ENCODE measurements around the gene TNRC6A.

Gene TNRC6A

DNA sequence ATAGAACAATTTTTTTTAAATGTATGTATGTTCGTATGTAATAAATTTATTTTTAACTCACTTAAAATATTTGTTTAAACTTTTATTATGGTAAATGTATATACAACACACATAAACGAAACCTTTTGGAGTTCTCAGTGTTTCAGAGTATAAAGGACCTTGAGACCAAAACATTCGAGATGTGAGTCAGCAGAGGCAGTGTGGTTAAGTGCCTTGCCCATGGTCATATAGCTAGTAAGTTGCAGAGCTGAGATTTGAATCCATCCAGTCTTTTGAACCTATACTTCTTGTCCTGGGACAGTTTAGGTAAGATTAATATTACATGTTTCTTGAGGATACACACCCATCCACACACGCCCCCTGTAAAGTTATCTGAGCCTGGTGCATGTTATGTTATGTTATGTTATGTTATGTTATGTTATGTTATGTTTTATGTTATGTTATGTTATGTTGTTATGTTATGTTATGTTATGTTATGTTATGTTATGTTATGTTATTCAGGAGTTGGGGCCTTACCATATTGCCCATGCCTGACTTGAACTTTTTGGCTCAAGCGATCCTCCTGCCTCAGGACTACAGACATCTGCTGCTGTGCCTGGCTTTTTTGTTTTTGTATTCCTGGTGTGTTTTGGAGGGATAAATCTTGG, 41.8 kb downstream of the TNRC6A start:
- Histone ChIP-seq H3K4me2 (ENCODE audit: low read length) (no peak overlapping the region), H3K36me3 (ENCODE audit: control insufficient read depth in 1 of 2, insufficient read depth in 2 of 2, low read length in 2 of 2) (peaks cover 4% of the 10 kb centered on the region in 2 experiments), H3K27ac (ENCODE audit: low read depth, low read length) (no peak overlapping the region), H3K4me3 (ENCODE audit: low read depth, low read length) (no peak overlapping the region), H3K27me3 (ENCODE audit: insufficient read depth, low read length) (no peaks in the 10 kb centered on the region), H3K4me1 (ENCODE audit: control insufficient read depth in 1 of 2, insufficient read depth in 2 of 2, low read length in 2 of 2) (no peaks in the 10 kb centered on the region), H3K4ac (ENCODE audit: low read depth, low read length) (no peak overlapping the region), H3K9me3 (ENCODE audit: insufficient read depth, low read depth, low read length) (no peaks in the 10 kb centered on the region), H2AK5ac (ENCODE audit: low read length) (no peak overlapping the region), H2BK12ac (ENCODE audit: low read length) (no peak overlapping the region), H3K79me2 (ENCODE audit: control insufficient read depth, insufficient read depth, low read length, poor library complexity) (no peaks in the 10 kb centered on the region), H2BK120ac (ENCODE audit: insufficient read depth, low read length, poor library complexity) (no peak overlapping the region), H2AFZ (ENCODE audit: insufficient read depth, low read length, poor library complexity) (no peak overlapping the region), H3K14ac (ENCODE audit: low read length) (no peak overlapping the region), H3K79me1 (ENCODE audit: low read length) (no peaks in the 10 kb centered on the region), H3K18ac (ENCODE audit: low read length) (no peak overlapping the region), H3K23ac (ENCODE audit: low read length) (no peak overlapping the region), H2BK5ac (ENCODE audit: low read depth, low read length, poor library complexity) (no peak overlapping the region), H4K8ac (ENCODE audit: low read depth, low read length) (no peak overlapping the region), H3K9ac (ENCODE audit: low read length) (no peak overlapping the region), H4K12ac (ENCODE audit: low read depth, low read length) (no peak overlapping the region), H4K91ac (ENCODE audit: low read depth, low read length) (no peak overlapping the region)
- WGBS (ENCODE audit: extremely low coverage, insufficient coverage, insufficient read length), result no CpG with 5 or more reads among the region's 5 CpGs
- no peak for DNase-seq

DNA sequence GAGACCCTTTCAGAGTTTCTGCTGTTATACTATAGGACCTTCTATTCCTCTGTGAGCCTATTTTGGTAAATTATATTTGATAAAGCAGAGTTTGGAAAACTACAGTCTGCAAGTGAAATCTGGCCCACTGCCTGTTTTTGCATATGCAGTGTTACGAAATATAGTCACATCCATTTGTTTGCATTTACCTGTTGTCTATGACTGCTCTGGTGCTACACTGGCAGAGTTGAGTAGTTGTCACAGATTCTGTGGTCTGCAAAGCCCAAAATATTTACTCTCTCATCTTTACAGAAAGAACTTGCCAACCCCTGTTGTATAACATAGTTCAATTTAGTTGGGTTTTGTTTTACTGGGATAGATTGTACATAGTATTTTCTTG, 42.3 kb downstream of the TNRC6A start:
- Histone ChIP-seq H3K79me1 (ENCODE audit: low read length) (no peaks in the 10 kb centered on the region), H3K36me3 (ENCODE audit: control insufficient read depth in 1 of 2, insufficient read depth in 2 of 2, low read length in 2 of 2) (peaks cover 4 to 5% of the 10 kb centered on the region in 2 experiments), H3K79me2 (ENCODE audit: control insufficient read depth, insufficient read depth, low read length, poor library complexity) (no peaks in the 10 kb centered on the region), H3K23ac (ENCODE audit: low read length) (no peak overlapping the region), H3K27me3 (ENCODE audit: insufficient read depth, low read length) (no peaks in the 10 kb centered on the region), H3K9me3 (ENCODE audit: insufficient read depth, low read depth, low read length) (no peaks in the 10 kb centered on the region), H3K18ac (ENCODE audit: low read length) (no peak overlapping the region), H4K12ac (ENCODE audit: low read depth, low read length) (no peak overlapping the region), H3K14ac (ENCODE audit: low read length) (no peak overlapping the region), H3K4me1 (ENCODE audit: control insufficient read depth in 1 of 2, insufficient read depth in 2 of 2, low read length in 2 of 2) (no peaks in the 10 kb centered on the region), H4K91ac (ENCODE audit: low read depth, low read length) (no peak overlapping the region), H3K4ac (ENCODE audit: low read depth, low read length) (no peak overlapping the region), H2AFZ (ENCODE audit: insufficient read depth, low read length, poor library complexity) (no peak overlapping the region), H3K4me2 (ENCODE audit: low read length) (no peak overlapping the region), H2BK5ac (ENCODE audit: low read depth, low read length, poor library complexity) (no peak overlapping the region), H3K9ac (ENCODE audit: low read length) (no peak overlapping the region), H3K27ac (ENCODE audit: low read depth, low read length) (no peak overlapping the region), H2BK120ac (ENCODE audit: insufficient read depth, low read length, poor library complexity) (no peak overlapping the region), H4K8ac (ENCODE audit: low read depth, low read length) (no peak overlapping the region), H2AK5ac (ENCODE audit: low read length) (no peak overlapping the region), H2BK12ac (ENCODE audit: low read length) (no peak overlapping the region), H3K4me3 (ENCODE audit: low read depth, low read length) (no peak overlapping the region)
- no CpG with 5 or more reads among the region's 1 CpG for WGBS (ENCODE audit: extremely low coverage, insufficient coverage, insufficient read length)
- DNase-seq, result no peak

DNA sequence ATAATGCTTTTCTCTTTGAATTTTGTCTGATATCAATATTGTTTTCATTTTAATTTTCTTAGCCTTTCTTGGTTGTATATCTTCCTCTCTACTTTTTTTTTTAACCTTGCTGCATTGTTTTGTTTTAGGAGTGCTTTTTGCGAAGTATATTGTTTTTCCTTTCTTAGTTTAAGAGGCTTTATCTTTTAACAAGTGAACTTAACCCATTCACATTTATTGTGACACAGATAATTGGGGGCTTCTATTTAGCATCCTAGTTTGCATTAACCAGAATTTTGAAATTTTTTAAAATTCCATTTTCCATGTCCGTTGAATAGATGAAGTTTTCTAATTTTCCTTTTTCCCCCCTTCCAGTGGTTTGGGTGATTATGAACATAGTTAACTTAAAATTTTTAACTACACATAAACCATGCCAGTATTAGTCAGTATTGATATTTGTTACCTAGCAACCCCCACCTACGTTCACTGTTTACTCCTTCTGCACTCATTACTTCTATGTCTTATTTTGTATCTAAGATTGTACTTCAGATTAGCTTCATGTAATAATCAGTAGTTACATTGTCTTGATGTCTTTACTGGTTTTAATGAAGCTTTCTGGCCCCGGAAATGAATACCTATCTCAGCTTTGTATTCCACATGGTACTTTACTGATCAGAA, 44.4 kb downstream of the TNRC6A start:
- no peak overlapping the region for H3K27ac ChIP-seq (ENCODE audit: low read depth, low read length)
- no peak overlapping the region for H3K9ac ChIP-seq (ENCODE audit: low read length)
- H3K23ac ChIP-seq (ENCODE audit: low read length), result no peak overlapping the region
- no peak overlapping the region for H3K4ac ChIP-seq (ENCODE audit: low read depth, low read length)
- H3K36me3 ChIP-seq (ENCODE audit: control insufficient read depth in 1 of 2, insufficient read depth in 2 of 2, low read length in 2 of 2), result peaks cover 7 to 18% of the 10 kb centered on the region in 2 experiments
- no peaks in the 10 kb centered on the region for H3K4me1 ChIP-seq (ENCODE audit: control insufficient read depth in 1 of 2, insufficient read depth in 2 of 2, low read length in 2 of 2)
- no peaks in the 10 kb centered on the region for H3K27me3 ChIP-seq (ENCODE audit: insufficient read depth, low read length)
- no peak overlapping the region for H3K18ac ChIP-seq (ENCODE audit: low read length)
- H2AFZ ChIP-seq (ENCODE audit: insufficient read depth, low read length, poor library complexity), result no peak overlapping the region
- H2BK12ac ChIP-seq (ENCODE audit: low read length), result no peak overlapping the region
- no peak for DNase-seq
- H3K79me1 ChIP-seq (ENCODE audit: low read length), result no peaks in the 10 kb centered on the region
- no peak overlapping the region for H4K91ac ChIP-seq (ENCODE audit: low read depth, low read length)
- no peak overlapping the region for H3K4me2 ChIP-seq (ENCODE audit: low read length)
- no peak overlapping the region for H4K8ac ChIP-seq (ENCODE audit: low read depth, low read length)
- H3K4me3 ChIP-seq (ENCODE audit: low read depth, low read length), result no peak overlapping the region
- no peak overlapping the region for H3K14ac ChIP-seq (ENCODE audit: low read length)
- no peaks in the 10 kb centered on the region for H3K9me3 ChIP-seq (ENCODE audit: insufficient read depth, low read depth, low read length)
- H4K12ac ChIP-seq (ENCODE audit: low read depth, low read length), result no peak overlapping the region
- no peak overlapping the region for H2BK5ac ChIP-seq (ENCODE audit: low read depth, low read length, poor library complexity)
- H2BK120ac ChIP-seq (ENCODE audit: insufficient read depth, low read length, poor library complexity), result no peak overlapping the region
- no CpG with 5 or more reads among the region's 4 CpGs for WGBS (ENCODE audit: extremely low coverage, insufficient coverage, insufficient read length)
- H3K79me2 ChIP-seq (ENCODE audit: control insufficient read depth, insufficient read depth, low read length, poor library complexity), result no peaks in the 10 kb centered on the region
- no peak overlapping the region for H2AK5ac ChIP-seq (ENCODE audit: low read length)

DNA sequence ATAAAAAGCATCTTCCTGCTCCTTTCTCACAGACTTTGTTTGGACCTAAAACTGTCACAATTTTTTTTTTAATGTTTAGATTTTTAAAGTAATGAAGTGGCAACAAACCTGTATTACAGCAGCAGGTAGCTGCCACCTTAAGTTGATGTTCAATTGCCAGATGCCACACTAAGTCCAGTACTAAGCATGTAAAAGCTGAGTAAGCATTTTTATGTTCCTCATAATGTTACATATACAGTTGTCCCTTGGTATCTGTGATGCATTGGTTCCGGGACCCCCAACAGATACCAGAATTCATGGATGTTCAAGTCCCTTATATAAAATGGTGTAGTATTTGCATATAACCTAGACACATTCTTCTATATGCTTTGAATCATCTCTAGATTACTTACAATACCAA, 45.1 kb downstream of the TNRC6A start:
- H3K23ac ChIP-seq (ENCODE audit: low read length), result no peak overlapping the region
- H3K14ac ChIP-seq (ENCODE audit: low read length), result no peak overlapping the region
- H3K36me3 ChIP-seq (ENCODE audit: control insufficient read depth in 1 of 2, insufficient read depth in 2 of 2, low read length in 2 of 2), result peaks cover 7 to 18% of the 10 kb centered on the region in 2 experiments
- H3K79me1 ChIP-seq (ENCODE audit: low read length), result no peaks in the 10 kb centered on the region
- no peak overlapping the region for H3K4me2 ChIP-seq (ENCODE audit: low read length)
- no peaks in the 10 kb centered on the region for H3K27me3 ChIP-seq (ENCODE audit: insufficient read depth, low read length)
- H4K91ac ChIP-seq (ENCODE audit: low read depth, low read length), result no peak overlapping the region
- no peak overlapping the region for H3K4ac ChIP-seq (ENCODE audit: low read depth, low read length)
- H2AFZ ChIP-seq (ENCODE audit: insufficient read depth, low read length, poor library complexity), result no peak overlapping the region
- no peak for DNase-seq
- no peaks in the 10 kb centered on the region for H3K4me1 ChIP-seq (ENCODE audit: control insufficient read depth in 1 of 2, insufficient read depth in 2 of 2, low read length in 2 of 2)
- no peak overlapping the region for H3K9ac ChIP-seq (ENCODE audit: low read length)
- H3K9me3 ChIP-seq (ENCODE audit: insufficient read depth, low read depth, low read length), result no peaks in the 10 kb centered on the region
- H3K79me2 ChIP-seq (ENCODE audit: control insufficient read depth, insufficient read depth, low read length, poor library complexity), result no peaks in the 10 kb centered on the region
- no peak overlapping the region for H3K18ac ChIP-seq (ENCODE audit: low read length)
- H2BK12ac ChIP-seq (ENCODE audit: low read length), result no peak overlapping the region
- H4K12ac ChIP-seq (ENCODE audit: low read depth, low read length), result no peak overlapping the region
- H2AK5ac ChIP-seq (ENCODE audit: low read length), result no peak overlapping the region
- H2BK120ac ChIP-seq (ENCODE audit: insufficient read depth, low read length, poor library complexity), result no peak overlapping the region
- no peak overlapping the region for H4K8ac ChIP-seq (ENCODE audit: low read depth, low read length)
- no CpG with 5 or more reads among the region's 1 CpG for WGBS (ENCODE audit: extremely low coverage, insufficient coverage, insufficient read length)
- no peak overlapping the region for H3K27ac ChIP-seq (ENCODE audit: low read depth, low read length)
- no peak overlapping the region for H3K4me3 ChIP-seq (ENCODE audit: low read depth, low read length)
- H2BK5ac ChIP-seq (ENCODE audit: low read depth, low read length, poor library complexity), result no peak overlapping the region

All from trophoblast cell (in vitro differentiated cells and primary cell).